ACC112 (cell line): ENCODE results near the gene COA1.
"Not testable (repeated sequence)": the region's sequence is repeated elsewhere in the genome, so short reads cannot be mapped to it uniquely, and the experiment has no call there.

ENCODE experiments used
- H2AFZ ChIP-seq: fragments of 200-600 bp; sonication (generic); one replicate; pipeline ENCODE4 v1.6.0; 2017; ENCODE audit warnings: antibody characterized with exemption, low read length; ENCODE audit not compliant: unreplicated experiment
- H3K27ac ChIP-seq: fragments of 200-600 bp; sonication (generic); 2 replicates; pipeline ENCODE4 v1.5.1; 2014; ENCODE audit warnings: low read depth, mild to moderate bottlenecking, antibody characterized with exemption, low read length, moderate library complexity
- H3K27me3 ChIP-seq: fragments of 200-600 bp; sonication (generic); 2 replicates; pipeline ENCODE4 v1.6.1; 2014; ENCODE audit warnings: mild to moderate bottlenecking, antibody characterized with exemption, low read length, moderate library complexity, mixed read lengths; ENCODE audit not compliant: insufficient read depth
- H3K36me3 ChIP-seq: fragments of 200-600 bp; sonication (generic); 2 replicates; pipeline ENCODE4 v1.6.1; 2016; ENCODE audit warnings: mild to moderate bottlenecking, antibody characterized with exemption, low read length, moderate library complexity, mixed read lengths; ENCODE audit not compliant: insufficient read depth
- H3K4me1 ChIP-seq: fragments of 200-600 bp; sonication (generic); one replicate; pipeline ENCODE4 v1.6.1; 2016; ENCODE audit warnings: low read length, mixed read lengths; ENCODE audit not compliant: insufficient read depth, unreplicated experiment, control insufficient read depth
- H3K4me3 ChIP-seq: fragments of 200-600 bp; sonication (generic); 2 replicates; pipeline ENCODE4 v1.5.1; 2014; ENCODE audit warnings: mild to moderate bottlenecking, low read depth, low read length
- H3K79me2 ChIP-seq: fragments of 200-600 bp; sonication (generic); one replicate; pipeline ENCODE4 v1.6.0; 2016; ENCODE audit warnings: low read length; ENCODE audit not compliant: control insufficient read depth, unreplicated experiment, insufficient read depth

The COA1 gene

DNA sequence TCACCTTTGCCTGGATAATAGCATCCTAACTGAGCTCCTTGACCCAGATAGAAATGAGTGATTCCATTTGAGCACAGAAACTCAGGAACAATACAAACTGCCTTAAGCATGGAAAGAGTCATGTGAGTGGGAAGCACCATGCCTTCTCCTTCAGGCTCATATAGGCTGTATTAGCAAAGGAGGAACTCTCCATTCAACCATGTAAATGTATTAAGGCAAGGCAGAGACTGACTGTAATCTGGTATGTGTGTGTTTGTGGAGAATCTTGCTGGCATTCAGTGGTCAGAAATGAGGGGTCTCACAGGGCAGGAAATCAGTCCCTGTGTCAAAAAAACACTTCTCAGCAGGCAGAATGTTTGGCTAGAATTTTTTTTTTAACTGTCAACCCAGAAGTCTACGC is 40.2 kb downstream of the COA1 start:
- Histone ChIP-seq H3K27ac (no peak overlapping the region), H3K4me3 (no peak overlapping the region), H3K36me3 (no peaks in the 10 kb centered on the region), H2AFZ (no peak overlapping the region), H3K79me2 (peaks cover 68% of the 10 kb centered on the region), H3K27me3 (no peaks in the 10 kb centered on the region), H3K4me1 (peaks cover 32% of the 10 kb centered on the region)

DNA sequence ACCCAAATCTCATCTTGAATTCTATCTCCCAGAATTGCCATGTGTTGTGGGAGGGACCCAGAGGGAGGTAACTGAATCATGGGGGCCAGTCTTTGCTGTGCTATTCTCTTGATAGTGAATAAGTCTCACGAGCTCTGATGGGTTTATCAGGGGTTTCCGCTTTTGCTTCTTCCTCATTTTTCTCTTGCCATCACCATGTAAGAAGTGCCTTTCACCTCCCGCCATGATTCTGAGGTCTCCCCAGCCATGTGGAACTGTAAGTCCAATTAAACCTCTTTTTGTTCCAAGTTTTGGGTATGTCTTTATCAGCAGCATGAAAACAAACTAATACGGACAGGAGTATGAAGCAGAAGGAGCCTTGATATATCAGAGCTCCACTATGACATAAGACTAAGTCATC is 41.5 kb downstream of the COA1 start:
- H3K36me3 ChIP-seq, H2AFZ ChIP-seq: not testable (repeated sequence)
- H3K4me1 ChIP-seq = peaks cover 24% of the 10 kb centered on the region

DNA sequence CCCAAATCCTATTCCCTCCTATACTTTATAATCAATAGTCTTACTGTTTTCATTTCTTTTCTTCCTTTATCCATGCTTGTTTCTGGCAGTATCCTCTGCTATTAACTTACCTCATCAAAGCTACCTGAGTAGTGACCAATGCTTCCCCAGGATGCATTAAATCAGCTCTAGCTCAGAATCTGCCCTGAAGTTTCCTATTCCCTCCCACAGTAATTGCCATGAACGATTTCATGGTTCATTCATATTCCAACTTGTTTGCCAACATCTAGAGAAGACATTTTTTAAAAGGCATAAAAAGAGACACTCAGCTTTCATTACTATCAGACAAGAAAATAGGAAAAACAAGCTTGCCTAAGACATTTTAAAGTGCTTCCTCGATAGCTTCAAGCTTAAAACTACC is 42.3 kb downstream of the COA1 start:
- Histone ChIP-seq H3K4me3 (no peak overlapping the region), H3K4me1 (peaks cover 15% of the 10 kb centered on the region), H3K27ac (no peak overlapping the region), H3K79me2 (peaks cover 63% of the 10 kb centered on the region), H3K36me3 (peaks cover 4% of the 10 kb centered on the region; the same call in 1 of the 2 replicates), H2AFZ (no peak overlapping the region), H3K27me3 (no peaks in the 10 kb centered on the region)

More for the DNA sequence above, 41.5 kb downstream of the COA1 start:
- not testable (repeated sequence) for H3K4me3 ChIP-seq, H3K27me3 ChIP-seq, H3K27ac ChIP-seq
- H3K79me2 ChIP-seq = peaks cover 68% of the 10 kb centered on the region

DNA sequence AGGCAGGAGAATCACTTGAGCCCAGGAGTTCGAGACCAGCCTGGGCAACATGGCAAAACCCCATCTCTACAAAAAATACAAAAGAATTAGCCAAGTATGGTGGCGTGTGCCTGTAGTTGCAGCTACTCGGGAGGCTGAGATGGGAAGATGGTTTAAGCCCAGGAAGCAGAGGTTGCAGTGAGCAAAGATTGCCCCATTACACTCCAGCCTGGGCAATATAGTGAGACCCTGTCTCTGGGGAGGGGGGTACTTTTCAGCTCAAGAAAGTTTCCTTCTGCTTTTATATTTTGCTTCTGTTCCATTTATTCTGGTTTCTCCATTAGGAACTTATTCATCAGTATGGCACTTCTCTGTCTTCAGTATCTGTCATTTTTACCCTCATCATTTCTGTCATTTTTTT is 48.6 kb downstream of the COA1 start:
- H3K36me3 ChIP-seq = peaks cover 4% of the 10 kb centered on the region; the same call in 1 of the 2 replicates
- peaks cover 10% of the 10 kb centered on the region for H3K4me1 ChIP-seq
- no peaks in the 10 kb centered on the region for H3K27me3 ChIP-seq
- no peak overlapping the region for H3K27ac ChIP-seq
- H3K4me3 ChIP-seq = no peak overlapping the region
- H2AFZ ChIP-seq = no peak overlapping the region
- peaks cover 54% of the 10 kb centered on the region for H3K79me2 ChIP-seq

DNA sequence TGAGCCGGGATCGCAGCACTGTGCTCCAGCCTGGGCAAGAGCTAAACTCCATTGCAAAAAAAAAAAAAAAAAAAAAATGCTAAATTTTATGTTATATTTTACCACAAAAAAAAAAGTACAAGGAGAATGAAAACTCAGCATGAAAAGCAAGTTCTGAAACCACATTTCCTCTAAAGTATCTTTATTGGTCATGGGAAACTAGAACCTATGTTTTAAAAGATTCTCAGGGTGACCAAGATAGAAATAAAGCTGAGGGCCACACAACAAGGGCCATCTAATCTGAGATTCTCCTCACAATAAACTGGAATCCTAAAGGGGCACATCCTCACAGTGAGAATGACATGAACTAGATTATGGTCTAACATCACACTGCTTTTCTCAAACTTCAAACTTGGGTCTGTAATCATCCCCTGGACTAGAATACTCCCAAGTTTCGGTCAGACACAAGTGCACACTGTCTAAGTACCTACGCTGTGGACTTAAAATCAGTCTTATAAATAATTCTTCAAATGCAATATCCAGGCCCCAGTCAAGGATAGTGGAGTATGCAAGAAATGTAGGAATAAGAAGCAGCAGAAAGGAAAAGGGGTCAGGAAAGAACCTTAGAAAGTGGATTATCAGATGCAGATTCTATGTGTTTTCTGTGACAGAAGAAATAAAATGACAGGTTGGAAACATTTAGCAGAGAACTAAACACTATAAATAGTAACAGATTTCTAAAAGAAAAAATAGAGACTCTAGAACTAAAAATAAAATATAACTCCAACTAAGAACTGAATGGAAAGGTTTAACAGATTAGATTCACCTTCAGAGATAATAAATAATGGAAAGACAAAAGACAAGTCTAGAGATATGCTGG is 49.9 kb downstream of the COA1 start:
- no peak overlapping the region for H3K4me3 ChIP-seq
- H3K4me1 ChIP-seq = peaks cover 17% of the 10 kb centered on the region
- peaks cover 4% of the 10 kb centered on the region; the same call in 1 of the 2 replicates for H3K36me3 ChIP-seq
- no peak overlapping the region for H3K27ac ChIP-seq
- peaks cover 53% of the 10 kb centered on the region for H3K79me2 ChIP-seq
- no peak overlapping the region for H2AFZ ChIP-seq
- no peaks in the 10 kb centered on the region for H3K27me3 ChIP-seq

DNA sequence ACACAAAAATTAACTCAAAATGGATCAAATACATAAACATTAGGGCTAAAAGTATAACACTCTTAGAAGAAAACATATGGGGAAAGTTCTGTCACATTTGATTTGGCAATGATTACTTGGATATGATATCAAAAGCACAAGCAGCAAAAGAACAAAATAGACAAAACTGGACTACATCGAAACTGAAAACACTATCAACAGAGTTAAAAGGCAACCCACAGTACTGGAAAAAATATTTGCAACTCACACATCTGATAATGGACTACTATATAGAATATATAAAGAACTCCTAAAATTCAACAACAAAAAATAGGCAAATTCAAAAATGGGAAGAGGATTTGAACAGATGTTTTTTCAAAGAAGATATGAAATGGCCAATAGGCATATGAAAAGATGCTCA is 51.0 kb downstream of the COA1 start:
- no peak overlapping the region for H3K27ac ChIP-seq
- peaks cover 20% of the 10 kb centered on the region for H3K4me1 ChIP-seq
- no peak overlapping the region for H2AFZ ChIP-seq
- H3K27me3 ChIP-seq = no peaks in the 10 kb centered on the region
- peaks cover 53% of the 10 kb centered on the region for H3K79me2 ChIP-seq
- H3K36me3 ChIP-seq = no peaks in the 10 kb centered on the region
- H3K4me3 ChIP-seq = no peak overlapping the region

DNA sequence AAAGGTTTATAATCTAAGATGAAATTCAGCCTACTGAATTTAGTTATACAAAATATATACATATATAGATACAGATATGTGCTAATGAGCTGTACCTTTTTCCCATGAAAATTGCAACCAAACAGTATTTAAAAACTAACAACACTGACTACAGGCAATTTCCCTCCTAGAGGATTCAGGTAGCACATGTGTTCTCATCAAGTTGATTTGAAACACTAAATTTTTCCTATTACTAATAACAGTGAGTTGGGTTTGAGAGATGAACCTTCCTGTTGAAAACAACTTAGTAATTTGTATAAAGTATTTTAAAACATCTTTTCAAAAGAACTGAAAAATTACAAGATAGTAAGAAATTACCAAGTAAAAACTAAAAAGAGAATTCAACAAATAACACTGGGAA is 51.5 kb downstream of the COA1 start:
- no peaks in the 10 kb centered on the region for H3K36me3 ChIP-seq
- H3K4me3 ChIP-seq = no peak overlapping the region
- no peaks in the 10 kb centered on the region for H3K27me3 ChIP-seq
- no peak overlapping the region for H2AFZ ChIP-seq
- H3K79me2 ChIP-seq = peaks cover 54% of the 10 kb centered on the region
- no peak overlapping the region for H3K27ac ChIP-seq
- H3K4me1 ChIP-seq = peaks cover 20% of the 10 kb centered on the region

DNA sequence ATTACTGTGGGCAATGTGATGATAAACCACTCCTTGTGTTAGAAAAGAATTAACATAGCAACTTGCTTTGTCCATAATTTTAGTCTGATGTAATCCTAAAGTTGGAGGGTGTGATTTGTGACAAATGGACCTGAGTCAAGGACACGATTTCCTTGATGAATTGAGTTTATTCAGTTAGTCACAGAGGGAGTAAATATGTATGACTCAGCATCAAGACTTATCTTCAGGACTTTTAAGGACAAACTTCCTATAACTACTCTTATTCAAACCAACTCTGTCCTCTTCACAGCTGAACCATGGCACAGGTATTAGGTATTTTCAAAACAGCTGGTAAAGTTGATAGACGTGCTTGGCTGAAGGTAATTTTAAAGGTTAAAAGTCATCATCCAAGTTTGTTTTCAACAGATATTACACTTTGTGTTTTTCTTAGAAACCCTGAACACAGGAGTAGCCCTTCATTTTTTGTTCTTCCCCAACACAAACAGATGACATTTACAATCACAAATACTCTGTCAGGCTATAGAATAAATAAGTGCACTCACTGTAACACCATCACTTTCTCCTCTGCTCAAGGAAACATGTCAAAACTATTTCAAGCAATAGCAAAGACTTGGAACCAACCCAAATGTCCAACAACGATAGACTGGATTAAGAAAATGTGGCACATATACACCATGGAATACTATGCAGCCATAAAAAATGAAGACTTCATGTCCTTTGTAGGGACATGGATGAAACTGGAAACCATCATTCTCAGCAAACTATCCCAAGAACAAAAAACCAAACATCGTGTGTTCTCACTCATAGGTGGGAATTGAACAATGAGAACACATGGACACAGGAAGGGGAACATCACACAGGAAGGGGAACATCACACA is 54.5 kb downstream of the COA1 start:
- Histone ChIP-seq H3K4me3 (peak overlapping the region; percentile 56; the same call in 1 of the 2 replicates), H3K79me2 (peaks cover 64% of the 10 kb centered on the region), H3K27me3 (no peaks in the 10 kb centered on the region), H3K36me3 (peaks cover 11% of the 10 kb centered on the region; the same call in 1 of the 2 replicates), H2AFZ (no peak overlapping the region), H3K27ac (peak overlapping the region; percentile 99), H3K4me1 (peaks cover 20% of the 10 kb centered on the region)

DNA sequence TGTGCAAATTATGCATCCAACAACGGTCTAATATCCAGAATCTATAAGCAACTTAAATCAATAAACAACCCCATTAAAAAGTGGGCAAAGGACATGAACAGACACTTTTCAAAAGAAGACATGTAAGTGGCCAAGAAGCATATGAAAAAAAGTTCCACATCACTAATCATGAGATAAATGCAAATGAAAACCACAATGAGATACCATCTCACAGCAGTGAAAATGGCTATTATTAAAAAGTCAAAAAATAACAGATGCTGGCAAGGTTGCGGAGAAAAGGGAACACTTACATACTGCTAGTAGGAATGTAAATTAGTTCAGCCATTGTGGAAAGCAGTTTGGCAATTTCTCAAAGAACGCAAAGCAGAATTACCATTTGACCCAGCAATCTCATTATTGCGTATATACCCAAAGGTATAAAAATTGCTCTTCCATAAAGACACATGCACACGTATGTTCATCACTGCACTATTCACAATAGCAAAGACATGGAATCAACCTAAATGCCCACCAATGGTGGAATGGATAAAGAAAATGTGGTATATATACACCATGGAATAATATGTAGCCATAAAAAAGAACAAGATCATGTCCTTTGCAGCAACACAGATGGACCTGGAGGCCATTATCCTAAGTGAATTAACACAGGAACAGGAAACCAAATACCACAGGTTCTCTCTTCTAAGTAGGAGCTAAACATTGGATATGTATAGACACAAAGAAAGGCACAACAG is 55.9 kb downstream of the COA1 start:
- H2AFZ ChIP-seq, H3K27me3 ChIP-seq, H3K4me3 ChIP-seq: not testable (repeated sequence)
- H3K36me3 ChIP-seq = peaks cover 11% of the 10 kb centered on the region; the same call in 1 of the 2 replicates
- H3K4me1 ChIP-seq = peaks cover 17% of the 10 kb centered on the region
- peaks cover 65% of the 10 kb centered on the region for H3K79me2 ChIP-seq
- peak overlapping the region; percentile 99 for H3K27ac ChIP-seq

DNA sequence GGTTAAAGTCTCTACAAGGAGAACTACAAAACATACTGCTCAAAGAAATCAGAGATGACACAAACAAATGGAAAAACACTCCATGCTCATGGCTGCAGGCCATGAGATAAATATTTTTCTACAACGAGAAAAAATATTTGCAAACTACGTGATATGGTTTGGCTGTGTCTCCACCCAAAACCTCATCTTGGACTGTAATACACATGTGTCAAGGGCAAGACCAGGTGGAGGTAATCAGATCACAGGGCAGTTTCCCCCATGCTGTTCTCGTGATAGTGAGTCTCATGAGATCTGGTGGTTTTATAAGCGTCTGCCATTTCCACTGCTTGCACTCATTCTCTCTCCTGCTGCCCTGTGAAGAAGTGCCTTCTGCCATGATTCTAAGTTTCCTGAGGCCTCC is 57.8 kb downstream of the COA1 start:
- Histone ChIP-seq H3K27me3 (no peaks in the 10 kb centered on the region), H3K4me3 (no peak overlapping the region), H3K27ac (no peak overlapping the region), H3K4me1 (peaks cover 20% of the 10 kb centered on the region), H2AFZ (no peak overlapping the region), H3K79me2 (peaks cover 60% of the 10 kb centered on the region), H3K36me3 (peaks cover 11% of the 10 kb centered on the region; the same call in 1 of the 2 replicates)
